GM18520 (cell line): ENCODE data around the gene HOXA13.

Experiments
- ATAC-seq: cut with Tn5 transposase; IDR thresholded peaks from one replicate; pipeline ENCODE4 v1.9.1; 2021; ENCODE audit not compliant: unreplicated experiment

The HOXA13 gene

GRCh38 chr7:27193335-27194001 lies 6.4 kb downstream of the HOXA13 start:
- no peak for ATAC-seq

- ATAC-seq: no peak
These were observed 7.2 kb downstream of the HOXA13 start for GRCh38 chr7:27192546-27193334.

- no peak for ATAC-seq
These were observed 7.9 kb downstream of the HOXA13 start for GRCh38 chr7:27191833-27192545.

- ATAC-seq: no peak
These were observed 8.6 kb downstream of the HOXA13 start for GRCh38 chr7:27191161-27191731.

- ATAC-seq: no peak
These were observed 9.7 kb downstream of the HOXA13 start for GRCh38 chr7:27189997-27190748.

- no peak for ATAC-seq
These were observed 10.4 kb downstream of the HOXA13 start for GRCh38 chr7:27189295-27189996.

- no peak for ATAC-seq
These were observed 11.3 kb downstream of the HOXA13 start for GRCh38 chr7:27188386-27189294.

GRCh38 chr7:27187475-27188385 lies 12.2 kb downstream of the HOXA13 start:
- no peak for ATAC-seq

GRCh38 chr7:27186668-27187474 lies 13.0 kb downstream of the HOXA13 start:
- no peak for ATAC-seq

- ATAC-seq: no peak
These were observed 13.8 kb downstream of the HOXA13 start for GRCh38 chr7:27185854-27186667.

- no peak for ATAC-seq
These were observed 14.7 kb downstream of the HOXA13 start, which contains the start of gene HOXA11 for GRCh38 chr7:27185013-27185853. TSS of gene HOXA11 (minus strand) at chr7:27185232. CDS start at chr7:27185144, 88 bp downstream.

- no peak for ATAC-seq
These were observed 15.4 kb downstream of the HOXA13 start for GRCh38 chr7:27184337-27185012.

GRCh38 chr7:27183682-27184336 lies 16.1 kb downstream of the HOXA13 start:
- no peak for ATAC-seq
